ENCODE results near the gene WFDC6. TPM values are rescaled to one million over a fixed set of nuclear protein-coding genes. Genes with fewer than 3 reads are reported as not detected.

WFDC6 gene
- total RNA-seq, 4 donors from 2014 or later: not detected

GRCh38 chr20:45547206-45547770, 8.0 kb upstream of the WFDC6 start, which contains the start of gene EPPIN:
Gene EPPIN, minus strand, starts transcription at chr20:45547401. Its CDS starts 44 bp downstream, at chr20:45547357.
- H3K27ac ChIP-seq: no peak within 1 kb of the TSS
- no peaks in the 10 kb centered on the region for H3K9me3 ChIP-seq
- H3K27me3 ChIP-seq: no peaks in the 10 kb centered on the region
- intact Hi-C loops (cut with DNase I; ENCODE audit: low total_unique reads) (no loop called here), in situ Hi-C loops (cut with MboI; ENCODE audit: low sequenced_read_pairs in 4 of 4) (loop anchor here in 1 of 4 donors (25.0 kb wide), 1 partner anchor 215 kb away; no protein-coding TSS in a partner anchor)
- TF ChIP-seq CTCF (IDR thresholded peaks at IDR 0.05 in 4 of 5, conservative IDR thresholded peaks at IDR 0.05 in 1 of 5): no peak
- no peak for TF ChIP-seq POLR2A (IDR thresholded peaks at IDR 0.05)
- H3K4me3 ChIP-seq: no peak within 1 kb of the TSS
- no peak for ATAC-seq
- H3K36me3 ChIP-seq: no peaks in the 10 kb centered on the region
- DNase-seq: no peak
- no peaks in the 10 kb centered on the region for H3K4me1 ChIP-seq

- H3K36me3 ChIP-seq: no peaks in the 10 kb centered on the region
- TF ChIP-seq CTCF (IDR thresholded peaks at IDR 0.05 in 4 of 5, conservative IDR thresholded peaks at IDR 0.05 in 1 of 5) (no peak), POLR2A (IDR thresholded peaks at IDR 0.05) (no peak)
- no peaks in the 10 kb centered on the region for H3K27me3 ChIP-seq
- no peaks in the 10 kb centered on the region for H3K9me3 ChIP-seq
- H3K27ac ChIP-seq: no peak overlapping the region
- no peaks in the 10 kb centered on the region for H3K4me1 ChIP-seq
- DNase-seq (no peak), ATAC-seq (no peak)
- intact Hi-C loops (cut with DNase I; ENCODE audit: low total_unique reads) (no loop called here), in situ Hi-C loops (cut with MboI; ENCODE audit: low sequenced_read_pairs in 4 of 4) (loop anchor here in 1 of 4 donors (25.0 kb wide), 1 partner anchor 216 kb away; no protein-coding TSS in a partner anchor)
- H3K4me3 ChIP-seq: no peak overlapping the region
Observed at GRCh38 chr20:45545754-45546453, 6.6 kb upstream of the WFDC6 start.

GRCh38 chr20:45545351-45545750, 6.1 kb upstream of the WFDC6 start:
- no peaks in the 10 kb centered on the region for H3K9me3 ChIP-seq
- H3K27ac ChIP-seq: no peak overlapping the region
- no peak overlapping the region for H3K4me3 ChIP-seq
- no peak for TF ChIP-seq POLR2A (IDR thresholded peaks at IDR 0.05)
- TF ChIP-seq CTCF (IDR thresholded peaks at IDR 0.05 in 4 of 5, conservative IDR thresholded peaks at IDR 0.05 in 1 of 5): no peak
- DNase-seq (no peak), ATAC-seq (no peak)
- intact Hi-C loops (cut with DNase I; ENCODE audit: low total_unique reads): no loop called here
- in situ Hi-C loops (cut with MboI; ENCODE audit: low sequenced_read_pairs in 4 of 4): loop anchor here in 1 of 4 donors (25.0 kb wide), 1 partner anchor 217 kb away; no protein-coding TSS in a partner anchor
- no peaks in the 10 kb centered on the region for H3K36me3 ChIP-seq
- no peaks in the 10 kb centered on the region for H3K27me3 ChIP-seq
- no peaks in the 10 kb centered on the region for H3K4me1 ChIP-seq

- intact Hi-C loops (cut with DNase I; ENCODE audit: low total_unique reads): no loop called here
- Histone ChIP-seq H3K4me1 (no peaks in the 10 kb centered on the region), H3K4me3 (no peak overlapping the region), H3K36me3 (no peaks in the 10 kb centered on the region), H3K27me3 (peaks cover 0 to 8% (median 3%) of the 10 kb centered on the region in 3 donors), H3K9me3 (no peaks in the 10 kb centered on the region), H3K27ac (no peak overlapping the region)
- TF ChIP-seq CTCF (IDR thresholded peaks at IDR 0.05 in 4 of 5, conservative IDR thresholded peaks at IDR 0.05 in 1 of 5) (no peak), POLR2A (IDR thresholded peaks at IDR 0.05) (no peak)
- in situ Hi-C loops (cut with MboI; ENCODE audit: low sequenced_read_pairs in 4 of 4): loop anchor here in 1 of 4 donors (25.0 kb wide), 1 partner anchor 224 kb away; no protein-coding TSS in a partner anchor
- ATAC-seq (no peak), DNase-seq (no peak)
Observed at GRCh38 chr20:45538209-45538799, 978 bp downstream of the WFDC6 start.

All from gastrocnemius medialis (tissue), 4 donors.